Measurements from ENCODE around the gene CHRM2.

The CHRM2 gene

GRCh38 chr7:136853654-136854053 is 14.8 kb upstream of the CHRM2 start:
- Histone ChIP-seq H3K4me1 (ENCODE audit: insufficient read depth, low read length) (no peaks in the 10 kb centered on the region), H3K9ac (ENCODE audit: low read depth, low read length) (no peak overlapping the region), H3K79me2 (ENCODE audit: insufficient read depth, low read length) (no peaks in the 10 kb centered on the region), H3K4me2 (ENCODE audit: insufficient read depth, low read length) (no peak overlapping the region), H3K9me3 (ENCODE audit: insufficient read depth, low read length, severe bottlenecking) (no peaks in the 10 kb centered on the region), H3K27me3 (ENCODE audit: insufficient read depth, low read length, poor library complexity) (no peaks in the 10 kb centered on the region), H2AFZ (ENCODE audit: low read depth, low read length) (no peak overlapping the region), H4K20me1 (ENCODE audit: insufficient read depth, low read length) (no peaks in the 10 kb centered on the region), H3K4me3 (ENCODE audit: low read depth in 1 of 2, low read length in 2 of 2) (no peak overlapping the region), H3K27ac (ENCODE audit: low read length) (no peak overlapping the region), H3K36me3 (ENCODE audit: insufficient read depth, low read length) (no peaks in the 10 kb centered on the region)
- no peak for TF ChIP-seq EZH2 (IDR thresholded peaks at IDR 0.05; ENCODE audit: borderline replicate concordance, low read depth, low read length, severe bottlenecking)
- TF ChIP-seq, protein P1, sequence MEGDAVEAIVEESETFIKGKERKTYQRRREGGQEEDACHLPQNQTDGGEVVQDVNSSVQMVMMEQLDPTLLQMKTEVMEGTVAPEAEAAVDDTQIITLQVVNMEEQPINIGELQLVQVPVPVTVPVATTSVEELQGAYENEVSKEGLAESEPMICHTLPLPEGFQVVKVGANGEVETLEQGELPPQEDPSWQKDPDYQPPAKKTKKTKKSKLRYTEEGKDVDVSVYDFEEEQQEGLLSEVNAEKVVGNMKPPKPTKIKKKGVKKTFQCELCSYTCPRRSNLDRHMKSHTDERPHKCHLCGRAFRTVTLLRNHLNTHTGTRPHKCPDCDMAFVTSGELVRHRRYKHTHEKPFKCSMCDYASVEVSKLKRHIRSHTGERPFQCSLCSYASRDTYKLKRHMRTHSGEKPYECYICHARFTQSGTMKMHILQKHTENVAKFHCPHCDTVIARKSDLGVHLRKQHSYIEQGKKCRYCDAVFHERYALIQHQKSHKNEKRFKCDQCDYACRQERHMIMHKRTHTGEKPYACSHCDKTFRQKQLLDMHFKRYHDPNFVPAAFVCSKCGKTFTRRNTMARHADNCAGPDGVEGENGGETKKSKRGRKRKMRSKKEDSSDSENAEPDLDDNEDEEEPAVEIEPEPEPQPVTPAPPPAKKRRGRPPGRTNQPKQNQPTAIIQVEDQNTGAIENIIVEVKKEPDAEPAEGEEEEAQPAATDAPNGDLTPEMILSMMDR (IDR thresholded peaks at IDR 0.05; ENCODE audit: borderline replicate concordance, extremely low read depth, low read length, poor library complexity, severe bottlenecking), result no peak
- DNase-seq (no peak), ATAC-seq (ENCODE audit: insufficient read depth, low read depth) (no peak)

- Histone ChIP-seq H4K20me1 (ENCODE audit: insufficient read depth, low read length) (no peaks in the 10 kb centered on the region), H3K4me3 (ENCODE audit: low read depth in 1 of 2, low read length in 2 of 2) (no peak overlapping the region), H3K27me3 (ENCODE audit: insufficient read depth, low read length, poor library complexity) (no peaks in the 10 kb centered on the region), H3K9ac (ENCODE audit: low read depth, low read length) (no peak overlapping the region), H3K4me2 (ENCODE audit: insufficient read depth, low read length) (no peak overlapping the region), H2AFZ (ENCODE audit: low read depth, low read length) (no peak overlapping the region), H3K9me3 (ENCODE audit: insufficient read depth, low read length, severe bottlenecking) (no peaks in the 10 kb centered on the region), H3K27ac (ENCODE audit: low read length) (no peak overlapping the region), H3K36me3 (ENCODE audit: insufficient read depth, low read length) (no peaks in the 10 kb centered on the region), H3K4me1 (ENCODE audit: insufficient read depth, low read length) (no peaks in the 10 kb centered on the region), H3K79me2 (ENCODE audit: insufficient read depth, low read length) (no peaks in the 10 kb centered on the region)
- no peak for TF ChIP-seq EZH2 (IDR thresholded peaks at IDR 0.05; ENCODE audit: borderline replicate concordance, low read depth, low read length, severe bottlenecking)
- TF ChIP-seq, protein P1 (IDR thresholded peaks at IDR 0.05; ENCODE audit: borderline replicate concordance, extremely low read depth, low read length, poor library complexity, severe bottlenecking), result no peak
- ATAC-seq (ENCODE audit: insufficient read depth, low read depth) (no peak), DNase-seq (no peak)
Observed at GRCh38 chr7:136857573-136857972, 10.9 kb upstream of the CHRM2 start.

- no peak for ATAC-seq (ENCODE audit: insufficient read depth, low read depth)
- H2AFZ ChIP-seq (ENCODE audit: low read depth, low read length), result no peak overlapping the region
- H3K79me2 ChIP-seq (ENCODE audit: insufficient read depth, low read length), result no peaks in the 10 kb centered on the region
- no peak for DNase-seq
- no peaks in the 10 kb centered on the region for H3K27me3 ChIP-seq (ENCODE audit: insufficient read depth, low read length, poor library complexity)
- no peaks in the 10 kb centered on the region for H4K20me1 ChIP-seq (ENCODE audit: insufficient read depth, low read length)
- no peaks in the 10 kb centered on the region for H3K4me1 ChIP-seq (ENCODE audit: insufficient read depth, low read length)
- H3K36me3 ChIP-seq (ENCODE audit: insufficient read depth, low read length), result no peaks in the 10 kb centered on the region
- no peaks in the 10 kb centered on the region for H3K9me3 ChIP-seq (ENCODE audit: insufficient read depth, low read length, severe bottlenecking)
- H3K4me3 ChIP-seq (ENCODE audit: low read depth in 1 of 2, low read length in 2 of 2), result no peak overlapping the region
- no peak overlapping the region for H3K27ac ChIP-seq (ENCODE audit: low read length)
- H3K4me2 ChIP-seq (ENCODE audit: insufficient read depth, low read length), result no peak overlapping the region
- H3K9ac ChIP-seq (ENCODE audit: low read depth, low read length), result no peak overlapping the region
- TF ChIP-seq, protein P1 (IDR thresholded peaks at IDR 0.05; ENCODE audit: borderline replicate concordance, extremely low read depth, low read length, poor library complexity, severe bottlenecking), result no peak
- TF ChIP-seq EZH2 (IDR thresholded peaks at IDR 0.05; ENCODE audit: borderline replicate concordance, low read depth, low read length, severe bottlenecking), result no peak
Observed at GRCh38 chr7:136859803-136860202, 8.6 kb upstream of the CHRM2 start.

GRCh38 chr7:136865236-136865635 is 3.2 kb upstream of the CHRM2 start:
- H2AFZ ChIP-seq (ENCODE audit: low read depth, low read length), result no peak overlapping the region
- DNase-seq (no peak), ATAC-seq (ENCODE audit: insufficient read depth, low read depth) (no peak)
- H3K4me3 ChIP-seq (ENCODE audit: low read depth in 1 of 2, low read length in 2 of 2), result no peak overlapping the region
- no peak for TF ChIP-seq EZH2 (IDR thresholded peaks at IDR 0.05; ENCODE audit: borderline replicate concordance, low read depth, low read length, severe bottlenecking)
- TF ChIP-seq, protein P1 (IDR thresholded peaks at IDR 0.05; ENCODE audit: borderline replicate concordance, extremely low read depth, low read length, poor library complexity, severe bottlenecking), result no peak
- no peaks in the 10 kb centered on the region for H3K27me3 ChIP-seq (ENCODE audit: insufficient read depth, low read length, poor library complexity)
- H3K4me1 ChIP-seq (ENCODE audit: insufficient read depth, low read length), result no peaks in the 10 kb centered on the region
- H4K20me1 ChIP-seq (ENCODE audit: insufficient read depth, low read length), result no peaks in the 10 kb centered on the region
- H3K9me3 ChIP-seq (ENCODE audit: insufficient read depth, low read length, severe bottlenecking), result no peaks in the 10 kb centered on the region
- H3K27ac ChIP-seq (ENCODE audit: low read length), result no peak overlapping the region
- no peaks in the 10 kb centered on the region for H3K36me3 ChIP-seq (ENCODE audit: insufficient read depth, low read length)
- no peaks in the 10 kb centered on the region for H3K79me2 ChIP-seq (ENCODE audit: insufficient read depth, low read length)
- no peak overlapping the region for H3K4me2 ChIP-seq (ENCODE audit: insufficient read depth, low read length)
- H3K9ac ChIP-seq (ENCODE audit: low read depth, low read length), result no peak overlapping the region

All from DND-41 (cell line).